ENCODE data around the gene MRPS18B. TPM values are rescaled to one million over a fixed set of nuclear protein-coding genes. Genes with fewer than 3 reads are reported as not detected.

MRPS18B gene
- total and polyA plus RNA-seq, 2 of the 13 experiments (the other 11 are each of a cell fraction or from before 2014, with no cell fraction given) = 125 to 131 TPM

GRCh38 chr6:30618270-30618797 is 694 bp downstream of the MRPS18B start (continued):
- 0 out of 2 replicates have a peak, but pooled peaks have one; percentile 7 for TF ChIP-seq MYPOP (CRISPR knock-in tag; IDR thresholded peaks at IDR 0.05)
- 0 out of 2 replicates have a peak, but pooled peaks have one; percentile 16 for TF ChIP-seq DNMT3B (CRISPR knock-in tag; conservative IDR thresholded peaks at IDR 0.05)
- TF ChIP-seq FOXA3 (CRISPR knock-in tag; IDR thresholded peaks at IDR 0.05) = 0 out of 2 replicates have a peak, but pooled peaks have one; percentile 14
- no peak for TF ChIP-seq ZBTB43 (CRISPR knock-in tag; conservative IDR thresholded peaks at IDR 0.05)
- no peak for TF ChIP-seq MEF2D (CRISPR knock-in tag; IDR thresholded peaks at IDR 0.05)
- peak; percentile 28; the same call in 1 of the 2 replicates for TF ChIP-seq ZC3H4 (CRISPR knock-in tag; IDR thresholded peaks at IDR 0.05; ENCODE audit: borderline replicate concordance)
- TF ChIP-seq ZNF205 (CRISPR knock-in tag; IDR thresholded peaks at IDR 0.05) = 0 out of 2 replicates have a peak, but pooled peaks have one; percentile 25
- TF ChIP-seq CTCF (CRISPR knock-in tag; IDR thresholded peaks at IDR 0.05) = no peak

GRCh38 chr6:30619561-30619960 is 1.9 kb downstream of the MRPS18B start:
- DNase-seq (ENCODE audit: low spot score) (no peak), ATAC-seq (no peak), FAIRE-seq (no peak)
- intact Hi-C loops (cut with micrococcal nuclease; ENCODE audit: unreplicated experiment) = loop anchor here (5.0 kb wide), 1 partner anchor 38 kb away; no protein-coding TSS in a partner anchor
- 98% methylated on average over 11 of the region's 11 CpGs for WGBS (ENCODE audit: low lambda C conversion rate)
- Histone ChIP-seq H3K9ac (ENCODE audit: insufficient read depth, low read depth, low read length) (no peak overlapping the region), H3K9me3 (ENCODE audit: low read length) (no peaks in the 10 kb centered on the region), H3K4me3 (replicated peaks in 1 of 3; ENCODE audit: insufficient read depth in 1 of 3, low read depth in 2 of 3, low read length in 3 of 3) (no peak overlapping the region), H3K27me3 (ENCODE audit: control insufficient read depth in 1 of 2, insufficient read depth in 2 of 2, low read length in 2 of 2) (no peaks in the 10 kb centered on the region; a peak in 1 of 5 replicates), H3K4me2 (ENCODE audit: low read depth, low read length) (no peak overlapping the region), H4K20me1 (ENCODE audit: insufficient read depth, low read length) (peaks cover 8% of the 10 kb centered on the region), H3K36me3 (replicated peaks in 1 of 2; ENCODE audit: control insufficient read depth in 1 of 2, insufficient read depth in 2 of 2, low read length in 2 of 2) (peaks cover 12 to 39% of the 10 kb centered on the region in 2 experiments), H3K4me1 (ENCODE audit: insufficient read depth, low read length) (peaks cover 15% of the 10 kb centered on the region), H3K79me2 (ENCODE audit: insufficient read depth, low read length) (peaks cover 40% of the 10 kb centered on the region), H2AFZ (ENCODE audit: low read length) (no peak overlapping the region), H3K27ac (ENCODE audit: extremely low read length, insufficient read depth, low read length) (no peak overlapping the region)
- in situ Hi-C loops (cut with HindIII; ENCODE audit: extremely low pct_ligation_motif_present, low pct_unique_long_range_greater_than_20kb) = no loop called here
- no TSS peak for BruUV-seq (replicated peaks)
- ChIA-PET POLR2A (interaction anchor here (0.8 to 2.6 kb wide), 2 partner anchors 52 to 102 kb away, joined by 3 to 27 read pairs; partner anchors contain the start of gene DHX16), CTCF (ENCODE audit: low intra/inter-chr PET ratio, low total read pairs) (no interaction called here)
- no peak for TF ChIP-seq ZEB1 (IDR thresholded peaks at IDR 0.05; ENCODE audit: insufficient replicate concordance, low read depth)
- no peak for TF ChIP-seq HDAC6 (IDR thresholded peaks at IDR 0.05; ENCODE audit: low read depth, low read length)
- TF ChIP-seq MYC (CRISPR knock-in tag; IDR thresholded peaks at IDR 0.05; ENCODE audit: borderline replicate concordance) = no peak
- no peak for TF ChIP-seq ZNF160 (CRISPR knock-in tag; IDR thresholded peaks at IDR 0.05)
- no peak for TF ChIP-seq ZNF350 (CRISPR knock-in tag; IDR thresholded peaks at IDR 0.05; ENCODE audit: borderline replicate concordance, low read depth)
- TF ChIP-seq ZNF224 (CRISPR knock-in tag; IDR thresholded peaks at IDR 0.05) = no peak
- TF ChIP-seq ZBTB7A (CRISPR knock-in tag; IDR thresholded peaks at IDR 0.05) = no peak
- no peak for TF ChIP-seq THAP7 (CRISPR knock-in tag; IDR thresholded peaks at IDR 0.05)
- TF ChIP-seq KLF9 (CRISPR knock-in tag; IDR thresholded peaks at IDR 0.05; ENCODE audit: low read depth) = no peak
- no peak for TF ChIP-seq PTBP1 (IDR thresholded peaks at IDR 0.05; ENCODE audit: low read depth, low read length, poor library complexity, severe bottlenecking)
- TF ChIP-seq MYPOP (CRISPR knock-in tag; IDR thresholded peaks at IDR 0.05) = no peak

All from HepG2 (cell line).